T-helper 22 cell (primary cell): ENCODE measurements around the gene C9orf50.
"Not testable (repeated sequence)": the region's sequence is repeated elsewhere in the genome, so short reads cannot be mapped to it uniquely, and the experiment has no call there.

Experiments
- DNase-seq: peaks from one replicate; pipeline ENCODE4 v3.0.0-alpha.2; 2020; ENCODE audit warnings: low read depth

The C9orf50 gene

GRCh38 chr9:129610473-129611306 lies 10.2 kb downstream of the C9orf50 start:
- peak; percentile 40 for DNase-seq

- DNase-seq = no peak
Measured at GRCh38 chr9:129610213-129610472, 10.8 kb downstream of the C9orf50 start.

GRCh38 chr9:129609486-129610212 lies 11.3 kb downstream of the C9orf50 start:
- peak; percentile 61 for DNase-seq

- DNase-seq = no peak
Measured at GRCh38 chr9:129608561-129609481, 12.1 kb downstream of the C9orf50 start.

GRCh38 chr9:129607027-129607387 lies 13.9 kb downstream of the C9orf50 start:
- DNase-seq = no peak

- no peak for DNase-seq
Measured at GRCh38 chr9:129606161-129607026, 14.5 kb downstream of the C9orf50 start.

GRCh38 chr9:129604766-129605163 lies 16.1 kb downstream of the C9orf50 start:
- no peak for DNase-seq

GRCh38 chr9:129604056-129604765 lies 16.7 kb downstream of the C9orf50 start:
- no peak for DNase-seq

- no peak for DNase-seq
Measured at GRCh38 chr9:129602598-129603415, 18.1 kb downstream of the C9orf50 start.

GRCh38 chr9:129601082-129601674 lies 19.7 kb downstream of the C9orf50 start:
- DNase-seq = no peak

- DNase-seq = no peak
Measured at GRCh38 chr9:129598089-129598596, 22.8 kb downstream of the C9orf50 start.

GRCh38 chr9:129597355-129598088 lies 23.4 kb downstream of the C9orf50 start:
- DNase-seq = no peak

GRCh38 chr9:129596541-129597331 lies 24.2 kb downstream of the C9orf50 start:
- no peak for DNase-seq

- DNase-seq = no peak
Measured at GRCh38 chr9:129595903-129596540, 24.9 kb downstream of the C9orf50 start.

GRCh38 chr9:129595311-129595741 lies 25.6 kb downstream of the C9orf50 start:
- no peak for DNase-seq

- DNase-seq = no peak
Measured at GRCh38 chr9:129594632-129595031, 26.3 kb downstream of the C9orf50 start.

- not testable (repeated sequence) for DNase-seq
Measured at GRCh38 chr9:129592790-129593189, 28.1 kb downstream of the C9orf50 start.
